Liver (tissue), 3 donors: ENCODE data around the gene PRSS57.

Source experiments
- EGR1 ChIP-seq, 2 donors: IDR thresholded peaks; 2 replicates each; pipeline ENCODE4 v1.6.1; 2016 to 2018; ENCODE audit warnings: antibody characterized with exemption in 2 of 2, low read depth in 2 of 2
- HNF4G ChIP-seq: IDR thresholded peaks from 2 replicates; pipeline ENCODE4 v1.6.1; 2016; ENCODE audit warnings: antibody characterized with exemption
- JUND ChIP-seq, 2 donors: IDR thresholded peaks; 2 replicates each; pipeline ENCODE4 v1.6.1; 2016; ENCODE audit warnings: antibody characterized with exemption in 2 of 2
- SP1 ChIP-seq: IDR thresholded peaks from 2 replicates; pipeline ENCODE4 v1.6.1; 2018; ENCODE audit warnings: antibody characterized with exemption, mild to moderate bottlenecking
- TAF1 ChIP-seq: conservative IDR thresholded peaks from 2 replicates; pipeline ENCODE4 v1.6.1; 2016; ENCODE audit warnings: antibody characterized with exemption, mild to moderate bottlenecking
- YY1 ChIP-seq: IDR thresholded peaks from 2 replicates; pipeline ENCODE4 v1.6.1; 2016; ENCODE audit warnings: antibody characterized with exemption, mild to moderate bottlenecking
- TF ChIP-seq, protein P1 (sequence below): fragments of 150-350 bp; IDR thresholded peaks from 2 replicates; pipeline ENCODE4 v1.5.1; 2017; ENCODE audit warnings: improper control_type of control experiment, low read depth, low read length; ENCODE audit not compliant: missing input control
- TF ChIP-seq, protein P2 (sequence below): IDR thresholded peaks from 2 replicates; pipeline ENCODE4 v1.6.1; 2016; ENCODE audit warnings: antibody characterized with exemption
- TF ChIP-seq, protein P3 (sequence below): IDR thresholded peaks from 2 replicates; pipeline ENCODE4 v1.6.1; 2016; ENCODE audit warnings: antibody characterized with exemption, mild to moderate bottlenecking
- TF ChIP-seq, protein P4 (sequence below): IDR thresholded peaks from 2 replicates; pipeline ENCODE4 v1.6.1; 2016; ENCODE audit warnings: antibody characterized with exemption
- donor health status: healthy.
- donor health status: healthy.

DNA sequence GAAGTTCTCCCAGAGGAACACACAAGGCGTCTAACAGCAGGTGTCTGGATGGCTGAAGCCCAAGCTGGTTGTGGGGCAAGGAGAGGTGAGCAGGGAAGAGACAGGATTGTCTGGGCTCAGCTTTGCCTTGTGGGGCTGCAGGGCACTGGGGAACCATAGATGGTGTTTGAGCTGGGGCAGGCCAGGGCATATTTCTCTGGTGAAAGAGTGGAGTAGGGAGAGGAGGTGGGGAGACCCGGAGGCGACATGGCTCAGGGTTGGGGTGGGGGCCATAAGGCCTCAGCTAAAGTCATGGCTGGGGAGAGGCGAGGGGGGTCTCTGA is 8.0 kb upstream of the PRSS57 start:
- TF ChIP-seq, protein P1, sequence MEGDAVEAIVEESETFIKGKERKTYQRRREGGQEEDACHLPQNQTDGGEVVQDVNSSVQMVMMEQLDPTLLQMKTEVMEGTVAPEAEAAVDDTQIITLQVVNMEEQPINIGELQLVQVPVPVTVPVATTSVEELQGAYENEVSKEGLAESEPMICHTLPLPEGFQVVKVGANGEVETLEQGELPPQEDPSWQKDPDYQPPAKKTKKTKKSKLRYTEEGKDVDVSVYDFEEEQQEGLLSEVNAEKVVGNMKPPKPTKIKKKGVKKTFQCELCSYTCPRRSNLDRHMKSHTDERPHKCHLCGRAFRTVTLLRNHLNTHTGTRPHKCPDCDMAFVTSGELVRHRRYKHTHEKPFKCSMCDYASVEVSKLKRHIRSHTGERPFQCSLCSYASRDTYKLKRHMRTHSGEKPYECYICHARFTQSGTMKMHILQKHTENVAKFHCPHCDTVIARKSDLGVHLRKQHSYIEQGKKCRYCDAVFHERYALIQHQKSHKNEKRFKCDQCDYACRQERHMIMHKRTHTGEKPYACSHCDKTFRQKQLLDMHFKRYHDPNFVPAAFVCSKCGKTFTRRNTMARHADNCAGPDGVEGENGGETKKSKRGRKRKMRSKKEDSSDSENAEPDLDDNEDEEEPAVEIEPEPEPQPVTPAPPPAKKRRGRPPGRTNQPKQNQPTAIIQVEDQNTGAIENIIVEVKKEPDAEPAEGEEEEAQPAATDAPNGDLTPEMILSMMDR, result no peak
- TF ChIP-seq, protein P2, sequence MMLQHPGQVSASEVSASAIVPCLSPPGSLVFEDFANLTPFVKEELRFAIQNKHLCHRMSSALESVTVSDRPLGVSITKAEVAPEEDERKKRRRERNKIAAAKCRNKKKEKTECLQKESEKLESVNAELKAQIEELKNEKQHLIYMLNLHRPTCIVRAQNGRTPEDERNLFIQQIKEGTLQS, result no peak
- no peak for TF ChIP-seq SP1
- no peak for TF ChIP-seq JUND (IDR thresholded peaks at IDR 0.05)
- no peak for TF ChIP-seq TAF1
- TF ChIP-seq, protein P3, sequence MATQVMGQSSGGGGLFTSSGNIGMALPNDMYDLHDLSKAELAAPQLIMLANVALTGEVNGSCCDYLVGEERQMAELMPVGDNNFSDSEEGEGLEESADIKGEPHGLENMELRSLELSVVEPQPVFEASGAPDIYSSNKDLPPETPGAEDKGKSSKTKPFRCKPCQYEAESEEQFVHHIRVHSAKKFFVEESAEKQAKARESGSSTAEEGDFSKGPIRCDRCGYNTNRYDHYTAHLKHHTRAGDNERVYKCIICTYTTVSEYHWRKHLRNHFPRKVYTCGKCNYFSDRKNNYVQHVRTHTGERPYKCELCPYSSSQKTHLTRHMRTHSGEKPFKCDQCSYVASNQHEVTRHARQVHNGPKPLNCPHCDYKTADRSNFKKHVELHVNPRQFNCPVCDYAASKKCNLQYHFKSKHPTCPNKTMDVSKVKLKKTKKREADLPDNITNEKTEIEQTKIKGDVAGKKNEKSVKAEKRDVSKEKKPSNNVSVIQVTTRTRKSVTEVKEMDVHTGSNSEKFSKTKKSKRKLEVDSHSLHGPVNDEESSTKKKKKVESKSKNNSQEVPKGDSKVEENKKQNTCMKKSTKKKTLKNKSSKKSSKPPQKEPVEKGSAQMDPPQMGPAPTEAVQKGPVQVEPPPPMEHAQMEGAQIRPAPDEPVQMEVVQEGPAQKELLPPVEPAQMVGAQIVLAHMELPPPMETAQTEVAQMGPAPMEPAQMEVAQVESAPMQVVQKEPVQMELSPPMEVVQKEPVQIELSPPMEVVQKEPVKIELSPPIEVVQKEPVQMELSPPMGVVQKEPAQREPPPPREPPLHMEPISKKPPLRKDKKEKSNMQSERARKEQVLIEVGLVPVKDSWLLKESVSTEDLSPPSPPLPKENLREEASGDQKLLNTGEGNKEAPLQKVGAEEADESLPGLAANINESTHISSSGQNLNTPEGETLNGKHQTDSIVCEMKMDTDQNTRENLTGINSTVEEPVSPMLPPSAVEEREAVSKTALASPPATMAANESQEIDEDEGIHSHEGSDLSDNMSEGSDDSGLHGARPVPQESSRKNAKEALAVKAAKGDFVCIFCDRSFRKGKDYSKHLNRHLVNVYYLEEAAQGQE, result no peak
- no peak for TF ChIP-seq YY1
- TF ChIP-seq, protein P4, sequence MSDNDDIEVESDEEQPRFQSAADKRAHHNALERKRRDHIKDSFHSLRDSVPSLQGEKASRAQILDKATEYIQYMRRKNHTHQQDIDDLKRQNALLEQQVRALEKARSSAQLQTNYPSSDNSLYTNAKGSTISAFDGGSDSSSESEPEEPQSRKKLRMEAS, result no peak
- no peak for TF ChIP-seq HNF4G
- no peak for TF ChIP-seq EGR1 (IDR thresholded peaks at IDR 0.05; ENCODE audit: low read depth in 2 of 2)
